Testis (tissue), 3 donors: Measurements from ENCODE around the gene NRP2. TPM values are rescaled to one million over a fixed set of nuclear protein-coding genes. Genes with fewer than 3 reads are reported as not detected.

Source experiments
- DNase-seq: peaks from one replicate; pipeline ENCODE4 v3.0.0-alpha.2; 2019
- H3K27ac ChIP-seq, 2 donors: fragments of 200-600 bp; sonication (generic); one replicate each; pipeline ENCODE4 v1.5.1; 2019
- H3K27me3 ChIP-seq: fragments of 200-600 bp; sonication (generic); one replicate; pipeline ENCODE4 v1.5.1; 2019
- H3K36me3 ChIP-seq: fragments of 200-600 bp; sonication (generic); one replicate; pipeline ENCODE4 v1.5.1; 2017; ENCODE audit warnings: low read depth; ENCODE audit errors: missing control alignments
- H3K4me1 ChIP-seq: fragments of 200-600 bp; sonication (generic); one replicate; pipeline ENCODE4 v1.5.1; 2019
- H3K4me3 ChIP-seq, 2 donors: fragments of 200-600 bp; sonication (generic); one replicate each; pipeline ENCODE4 v1.5.1; 2017 to 2019
- H3K9me3 ChIP-seq: fragments of 200-600 bp; sonication (generic); one replicate; pipeline ENCODE4 v1.5.1; 2017
- CTCF ChIP-seq, 3 experiments: fragments of 450-650 bp in 2 of 3; fragments of 200-600 bp in 1 of 3; sonication (generic) in 1 of 3; IDR thresholded peaks; one replicate each; pipeline ENCODE4 v1.5.1; 2016 to 2019; ENCODE audit warnings: antibody characterized with exemption in 3 of 3, mild to moderate bottlenecking in 2 of 3, moderate library complexity in 1 of 3
- POLR2A ChIP-seq: fragments of 450-650 bp; IDR thresholded peaks from one replicate; pipeline ENCODE4 v1.6.1; 2017; ENCODE audit warnings: antibody characterized with exemption, mild to moderate bottlenecking, moderate library complexity
- WGBS, 2 donors: methylation state at CpG; one replicate each; pipeline ENCODE4 v1.1.5; 2018; 5-methylcytosine and 5-hydroxymethylcytosine counted together
- intact Hi-C: fragments of 100-400 bp; cut with DNase I; formaldehyde crosslinking; loops from one replicate; pipeline ENCODE4 v1.15.1; 2023; ENCODE audit warnings: low total_unique reads
- polyA plus RNA-seq: library from polyadenylated mRNA; stranded (reverse); fragments of 350-450 nt; fragmentation: Illumina TruSeq; extraction: RNeasy Lipid Tissue Mini Kit (QIAGEN cat#74804); gene quantifications from one replicate; pipeline ENCODE4 v1.2.3, GENCODE V29; 2014; ENCODE audit warnings: low read depth, low replicate concordance; ENCODE audit not compliant: insufficient read depth
- total RNA-seq, 2 donors: library from RNA; depleted of rRNA; stranded (reverse); fragments of >200 nt; gene quantifications; one replicate each; pipeline ENCODE4 v1.2.3, GENCODE V29; 2016

NRP2 gene
- total and polyA plus RNA-seq, 3 donors from 2014 or later: 6.3 to 10.6 (median 6.3) TPM

GRCh38 chr2:205745661-205746419 is 63.5 kb downstream of the NRP2 start:
- Histone ChIP-seq H3K27ac (no peak overlapping the region), H3K27me3 (no peaks in the 10 kb centered on the region), H3K36me3 (no peaks in the 10 kb centered on the region), H3K9me3 (no peaks in the 10 kb centered on the region), H3K4me3 (no peak overlapping the region), H3K4me1 (no peaks in the 10 kb centered on the region)
- DNase-seq: no peak
- intact Hi-C loops: no loop called here
- TF ChIP-seq CTCF (IDR thresholded peaks at IDR 0.05) (no peak), POLR2A (no peak)
- WGBS, 2 donors: 89 to 93% methylated on average over 13 to 14 of the region's 14 CpGs

GRCh38 chr2:205746420-205746785 is 64.1 kb downstream of the NRP2 start:
- Histone ChIP-seq H3K4me3 (no peak overlapping the region), H3K27me3 (no peaks in the 10 kb centered on the region), H3K27ac (no peak overlapping the region), H3K9me3 (no peaks in the 10 kb centered on the region), H3K4me1 (no peaks in the 10 kb centered on the region), H3K36me3 (no peaks in the 10 kb centered on the region)
- TF ChIP-seq POLR2A: no peak
- no peak for TF ChIP-seq CTCF (IDR thresholded peaks at IDR 0.05)
- DNase-seq: no peak
- 91 to 92% methylated on average over 4 to 7 of the region's 7 CpGs for WGBS, 2 donors
- intact Hi-C loops: no loop called here

- intact Hi-C loops: no loop called here
- no peak for DNase-seq
- Histone ChIP-seq H3K27me3 (no peaks in the 10 kb centered on the region), H3K27ac (no peak overlapping the region), H3K4me1 (no peaks in the 10 kb centered on the region), H3K4me3 (no peak overlapping the region), H3K9me3 (no peaks in the 10 kb centered on the region), H3K36me3 (no peaks in the 10 kb centered on the region)
- TF ChIP-seq POLR2A (no peak), CTCF (IDR thresholded peaks at IDR 0.05) (no peak)
- WGBS, 2 donors: 84 to 86% methylated on average over 11 of the region's 11 CpGs
These were observed 65.6 kb downstream of the NRP2 start for GRCh38 chr2:205747829-205748386.

- intact Hi-C loops: no loop called here
- TF ChIP-seq POLR2A (no peak), CTCF (IDR thresholded peaks at IDR 0.05) (no peak)
- DNase-seq: no peak
- no peaks in the 10 kb centered on the region for H3K36me3 ChIP-seq
- no peaks in the 10 kb centered on the region for H3K27me3 ChIP-seq
- H3K9me3 ChIP-seq: no peaks in the 10 kb centered on the region
- WGBS, 2 donors: 92 to 100% methylated on average over 2 of the region's 2 CpGs
- no peak overlapping the region for H3K4me3 ChIP-seq
- no peak overlapping the region for H3K27ac ChIP-seq
- H3K4me1 ChIP-seq: no peaks in the 10 kb centered on the region
These were observed 66.3 kb downstream of the NRP2 start for GRCh38 chr2:205748639-205749038.

- 83 to 95% methylated on average over 4 to 6 of the region's 6 CpGs for whole genome bisulfite sequencing, 2 donors
- Histone ChIP-seq H3K4me3 (no peak overlapping the region), H3K4me1 (peaks cover 3% of the 10 kb centered on the region), H3K36me3 (no peaks in the 10 kb centered on the region), H3K27me3 (no peaks in the 10 kb centered on the region), H3K9me3 (no peaks in the 10 kb centered on the region), H3K27ac (no peak overlapping the region)
- no peak for TF ChIP-seq CTCF (IDR thresholded peaks at IDR 0.05)
- TF ChIP-seq POLR2A: no peak
- intact Hi-C loops: no loop called here
- no peak for DNase-seq
These were observed 66.8 kb downstream of the NRP2 start for GRCh38 chr2:205749078-205749477.
